Measurements from ENCODE around the gene GID4. TPM values are rescaled to one million over a fixed set of nuclear protein-coding genes. Genes with fewer than 3 reads are reported as not detected.

The GID4 gene
- total RNA-seq, 2 experiments from 2014 or later, result 3.4 to 3.7 TPM

GRCh38 chr17:18064053-18064452 is 24.8 kb downstream of the GID4 start:
- ChIA-PET POLR2A (no interaction called here), CTCF (no interaction called here)
- Mint-ChIP-seq H3K4me1 (ENCODE audit: low read depth) (no peaks in the 10 kb centered on the region), H3K27ac (no peak overlapping the region), H3K4me3 (no peak overlapping the region), H3K27me3 (no peaks in the 10 kb centered on the region), H3K9me3 (no peaks in the 10 kb centered on the region), H3K36me3 (ENCODE audit: low read depth) (peaks cover 52% of the 10 kb centered on the region)
- no peak for TF ChIP-seq CTCF (IDR thresholded peaks at IDR 0.05)
- Histone ChIP-seq H3K9me3 (ENCODE audit: control insufficient read depth in 1 of 2, insufficient read depth in 1 of 2, low read length in 2 of 2) (no peaks in the 10 kb centered on the region), H3K4me1 (ENCODE audit: insufficient read depth, low read length) (no peaks in the 10 kb centered on the region), H3K36me3 (ENCODE audit: insufficient read depth, low read length) (peaks cover 31% of the 10 kb centered on the region), H3K27me3 (ENCODE audit: control insufficient read depth in 1 of 2, insufficient read depth in 2 of 2, low read length in 2 of 2) (no peaks in the 10 kb centered on the region), H3K4me3 (ENCODE audit: low read length) (no peak overlapping the region), H3K27ac (ENCODE audit: low read depth in 1 of 2, low read length in 2 of 2) (no peak overlapping the region)
- intact Hi-C loops (cut with DNase I, micrococcal nuclease), result no loop called here
- ATAC-seq (ENCODE audit: poor library complexity) (no peak), DNase-seq (no peak)

- H3K4me1 Mint-ChIP-seq (ENCODE audit: low read depth), result no peaks in the 10 kb centered on the region
- no peaks in the 10 kb centered on the region for H3K4me1 ChIP-seq (ENCODE audit: insufficient read depth, low read length)
Measured at GRCh38 chr17:18065546-18065945, 26.3 kb downstream of the GID4 start.

GRCh38 chr17:18066866-18067265 is 27.7 kb downstream of the GID4 start:
- no peaks in the 10 kb centered on the region for H3K27me3 ChIP-seq (ENCODE audit: control insufficient read depth in 1 of 2, insufficient read depth in 2 of 2, low read length in 2 of 2)
- H3K36me3 ChIP-seq (ENCODE audit: insufficient read depth, low read length), result peaks cover 18% of the 10 kb centered on the region
- CTCF ChIA-PET, result no interaction called here
- H3K9me3 ChIP-seq (ENCODE audit: control insufficient read depth in 1 of 2, insufficient read depth in 1 of 2, low read length in 2 of 2), result no peaks in the 10 kb centered on the region
- no peaks in the 10 kb centered on the region for H3K4me1 Mint-ChIP-seq (ENCODE audit: low read depth)
- H3K4me3 Mint-ChIP-seq, result no peak overlapping the region
- no peak for ATAC-seq (ENCODE audit: poor library complexity)
- POLR2A ChIA-PET, result no interaction called here
- H3K27ac Mint-ChIP-seq, result no peak overlapping the region
- TF ChIP-seq CTCF (IDR thresholded peaks at IDR 0.05), result no peak
- no peak for DNase-seq
- peaks cover 5% of the 10 kb centered on the region for H3K4me1 ChIP-seq (ENCODE audit: insufficient read depth, low read length)
- intact Hi-C loops (cut with DNase I, micrococcal nuclease), result no loop called here
- H3K27ac ChIP-seq (ENCODE audit: low read depth in 1 of 2, low read length in 2 of 2), result no peak overlapping the region
- peaks cover 35% of the 10 kb centered on the region for H3K36me3 Mint-ChIP-seq (ENCODE audit: low read depth)
- no peaks in the 10 kb centered on the region for H3K27me3 Mint-ChIP-seq
- H3K4me3 ChIP-seq (ENCODE audit: low read length), result no peak overlapping the region
- no peaks in the 10 kb centered on the region for H3K9me3 Mint-ChIP-seq

More at GRCh38 chr17:18065546-18065945, 26.3 kb downstream of the GID4 start:
- Mint-ChIP-seq H3K27ac (no peak overlapping the region), H3K9me3 (no peaks in the 10 kb centered on the region), H3K4me3 (no peak overlapping the region), H3K27me3 (no peaks in the 10 kb centered on the region), H3K36me3 (ENCODE audit: low read depth) (peaks cover 44% of the 10 kb centered on the region)
- ChIA-PET CTCF (no interaction called here), POLR2A (no interaction called here)
- Histone ChIP-seq H3K4me3 (ENCODE audit: low read length) (no peak overlapping the region), H3K9me3 (ENCODE audit: control insufficient read depth in 1 of 2, insufficient read depth in 1 of 2, low read length in 2 of 2) (no peaks in the 10 kb centered on the region), H3K27me3 (ENCODE audit: control insufficient read depth in 1 of 2, insufficient read depth in 2 of 2, low read length in 2 of 2) (no peaks in the 10 kb centered on the region), H3K36me3 (ENCODE audit: insufficient read depth, low read length) (peaks cover 24% of the 10 kb centered on the region), H3K27ac (ENCODE audit: low read depth in 1 of 2, low read length in 2 of 2) (no peak overlapping the region)
- no peak for TF ChIP-seq CTCF (IDR thresholded peaks at IDR 0.05)
- DNase-seq, result no peak
- no peak for ATAC-seq (ENCODE audit: poor library complexity)
- intact Hi-C loops (cut with DNase I, micrococcal nuclease), result no loop called here

Data from CD4-positive, alpha-beta T cell (primary cell).